IMR-90 (cell line): ENCODE measurements around the gene CAPZA1. TPM values are rescaled to one million over a fixed set of nuclear protein-coding genes. Genes with fewer than 3 reads are reported as not detected.

Experiments used
- MAZ ChIP-seq: IDR thresholded peaks from 2 replicates; pipeline ENCODE4 v1.6.1; 2012; ENCODE audit warnings: low read depth, mild to moderate bottlenecking, low read length, improper control_type of control experiment, moderate library complexity, borderline replicate concordance
- MXI1 ChIP-seq: IDR thresholded peaks from 2 replicates; pipeline ENCODE4 v1.6.1; 2012; ENCODE audit warnings: low read depth, mild to moderate bottlenecking, low read length, moderate library complexity, borderline replicate concordance
- RAD21 ChIP-seq: IDR thresholded peaks from 2 replicates; pipeline ENCODE4 v1.6.1; 2012; ENCODE audit warnings: low read length, improper control_type of control experiment
- RCOR1 ChIP-seq: IDR thresholded peaks from 2 replicates; pipeline ENCODE4 v1.6.1; 2012; ENCODE audit warnings: mild to moderate bottlenecking, low read length, improper control_type of control experiment; ENCODE audit not compliant: insufficient replicate concordance
- polyA plus RNA-seq, 3 experiments: library from polyadenylated mRNA; depleted of rRNA; stranded (reverse); fragments of >200 nt; gene quantifications; 2 replicates each; pipeline ENCODE4 v1.2.3, GENCODE V29; 2012; ENCODE audit warnings: low replicate concordance in 1 of 3
- total RNA-seq: library from RNA; depleted of rRNA; stranded (reverse); fragments of >200 nt; gene quantifications from 2 replicates; pipeline ENCODE4 v1.2.3, GENCODE V29; 2012
- TF ChIP-seq, protein P1 (sequence below): conservative IDR thresholded peaks from 2 replicates; pipeline ENCODE4 v1.5.1; 2012; ENCODE audit warnings: mild to moderate bottlenecking, low read depth, low read length, improper control_type of control experiment

Gene CAPZA1
- total and polyA plus RNA-seq, 2 of the 4 experiments (the other 2 are of a cell fraction), result 108 to 262 TPM

DNA sequence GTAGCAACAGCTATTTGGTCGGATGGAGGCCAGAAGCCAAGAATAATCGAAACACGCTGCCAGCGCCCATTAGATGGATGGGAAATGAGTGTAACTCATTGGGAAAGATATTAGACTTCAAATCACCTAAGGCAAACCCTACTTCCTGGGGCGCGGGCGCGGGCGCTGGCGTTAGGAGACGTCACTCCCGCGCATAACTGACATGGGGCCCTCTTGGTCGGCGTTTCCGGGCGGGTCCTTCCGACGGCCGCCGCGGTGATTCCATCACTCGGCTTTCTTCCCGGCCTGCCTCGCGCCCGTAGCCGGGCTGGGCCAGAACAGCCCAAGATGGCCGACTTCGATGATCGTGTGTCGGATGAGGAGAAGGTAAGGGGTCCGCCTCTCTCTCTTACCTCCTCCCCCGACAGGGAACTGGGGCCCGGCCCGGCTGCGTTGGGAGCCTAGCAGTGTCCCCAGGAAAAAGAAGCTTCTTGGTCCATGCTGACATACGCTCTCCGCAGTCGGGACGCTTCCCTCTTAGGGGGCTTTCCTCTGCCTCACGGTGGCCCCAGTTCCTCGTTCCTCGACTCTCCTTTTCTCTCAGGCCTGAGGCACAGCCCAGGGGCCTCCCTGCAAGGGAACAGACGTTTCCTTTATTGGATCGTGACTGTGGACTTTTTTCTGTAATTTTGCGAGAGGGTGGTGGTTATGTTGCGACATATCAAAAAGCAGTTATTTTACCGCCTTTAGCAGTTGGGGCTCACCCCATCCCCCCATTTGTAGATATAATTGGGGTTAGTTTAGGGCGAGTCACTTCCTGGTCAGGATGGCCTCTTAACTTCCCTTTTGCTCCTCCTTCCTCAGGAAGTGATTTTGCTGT is at the start of gene CAPZA1 (continued):
- TF ChIP-seq, protein P1, sequence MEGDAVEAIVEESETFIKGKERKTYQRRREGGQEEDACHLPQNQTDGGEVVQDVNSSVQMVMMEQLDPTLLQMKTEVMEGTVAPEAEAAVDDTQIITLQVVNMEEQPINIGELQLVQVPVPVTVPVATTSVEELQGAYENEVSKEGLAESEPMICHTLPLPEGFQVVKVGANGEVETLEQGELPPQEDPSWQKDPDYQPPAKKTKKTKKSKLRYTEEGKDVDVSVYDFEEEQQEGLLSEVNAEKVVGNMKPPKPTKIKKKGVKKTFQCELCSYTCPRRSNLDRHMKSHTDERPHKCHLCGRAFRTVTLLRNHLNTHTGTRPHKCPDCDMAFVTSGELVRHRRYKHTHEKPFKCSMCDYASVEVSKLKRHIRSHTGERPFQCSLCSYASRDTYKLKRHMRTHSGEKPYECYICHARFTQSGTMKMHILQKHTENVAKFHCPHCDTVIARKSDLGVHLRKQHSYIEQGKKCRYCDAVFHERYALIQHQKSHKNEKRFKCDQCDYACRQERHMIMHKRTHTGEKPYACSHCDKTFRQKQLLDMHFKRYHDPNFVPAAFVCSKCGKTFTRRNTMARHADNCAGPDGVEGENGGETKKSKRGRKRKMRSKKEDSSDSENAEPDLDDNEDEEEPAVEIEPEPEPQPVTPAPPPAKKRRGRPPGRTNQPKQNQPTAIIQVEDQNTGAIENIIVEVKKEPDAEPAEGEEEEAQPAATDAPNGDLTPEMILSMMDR, result no peak
- TF ChIP-seq MAZ (peak; percentile 27; the same call in 1 of the 2 replicates), RAD21 (no peak), MXI1 (peak; percentile 19; the same call in 1 of the 2 replicates), RCOR1 (no peak)
